Ascending aorta (tissue), 2 donors: ENCODE measurements around the gene CEP112. TPM values are rescaled to one million over a fixed set of nuclear protein-coding genes. Genes with fewer than 3 reads are reported as not detected.
A peak's percentile ranks its signal among the peaks of the same experiment; 100 is the strongest.

Experiments used
- DNase-seq, 2 donors: peaks; one replicate each; pipeline ENCODE4 v3.0.0-alpha.2; 2019; ENCODE audit warnings: low spot score in 2 of 2
- H3K27ac ChIP-seq, 2 donors: fragments of 200-600 bp; sonication (generic); one replicate each; pipeline ENCODE4 v1.5.1; 2016 to 2017; ENCODE audit warnings: mild to moderate bottlenecking in 1 of 2
- H3K27me3 ChIP-seq: fragments of 200-600 bp; sonication (generic); one replicate; pipeline ENCODE4 v1.5.1; 2017
- H3K36me3 ChIP-seq, 2 donors: fragments of 200-600 bp; sonication (generic); one replicate each; pipeline ENCODE4 v1.5.1; 2016
- H3K4me1 ChIP-seq, 2 donors: fragments of 200-600 bp; sonication (generic); one replicate each; pipeline ENCODE4 v1.5.1; 2016 to 2017; ENCODE audit warnings: mild to moderate bottlenecking in 1 of 2
- H3K4me3 ChIP-seq, 2 donors: fragments of 200-600 bp; sonication (generic); one replicate each; pipeline ENCODE4 v1.5.1; 2016 to 2017; ENCODE audit warnings: mild to moderate bottlenecking in 1 of 2
- H3K9me3 ChIP-seq, 2 donors: fragments of 200-600 bp; sonication (generic); one replicate each; pipeline ENCODE4 v1.5.1; 2016
- intact Hi-C: fragments of 100-400 bp; cut with DNase I; formaldehyde crosslinking; loops from one replicate; pipeline ENCODE4 v1.15.1; 2023
- total RNA-seq: library from RNA; depleted of rRNA; stranded (reverse); fragments of >200 nt; gene quantifications from one replicate; pipeline ENCODE4 v1.1.0, GENCODE V29; 2016
- TF ChIP-seq, protein P1 (sequence below), 3 experiments: fragments of 200-600 bp in 2 of 3; fragments of 450-650 bp in 1 of 3; sonication (generic) in 2 of 3; IDR thresholded peaks; one replicate each; pipeline ENCODE4 v1.5.1; 2016 to 2019; ENCODE audit warnings: antibody characterized with exemption in 3 of 3, mild to moderate bottlenecking in 1 of 3, moderate library complexity in 1 of 3

The CEP112 gene
- total RNA-seq = 11.4 TPM

DNA sequence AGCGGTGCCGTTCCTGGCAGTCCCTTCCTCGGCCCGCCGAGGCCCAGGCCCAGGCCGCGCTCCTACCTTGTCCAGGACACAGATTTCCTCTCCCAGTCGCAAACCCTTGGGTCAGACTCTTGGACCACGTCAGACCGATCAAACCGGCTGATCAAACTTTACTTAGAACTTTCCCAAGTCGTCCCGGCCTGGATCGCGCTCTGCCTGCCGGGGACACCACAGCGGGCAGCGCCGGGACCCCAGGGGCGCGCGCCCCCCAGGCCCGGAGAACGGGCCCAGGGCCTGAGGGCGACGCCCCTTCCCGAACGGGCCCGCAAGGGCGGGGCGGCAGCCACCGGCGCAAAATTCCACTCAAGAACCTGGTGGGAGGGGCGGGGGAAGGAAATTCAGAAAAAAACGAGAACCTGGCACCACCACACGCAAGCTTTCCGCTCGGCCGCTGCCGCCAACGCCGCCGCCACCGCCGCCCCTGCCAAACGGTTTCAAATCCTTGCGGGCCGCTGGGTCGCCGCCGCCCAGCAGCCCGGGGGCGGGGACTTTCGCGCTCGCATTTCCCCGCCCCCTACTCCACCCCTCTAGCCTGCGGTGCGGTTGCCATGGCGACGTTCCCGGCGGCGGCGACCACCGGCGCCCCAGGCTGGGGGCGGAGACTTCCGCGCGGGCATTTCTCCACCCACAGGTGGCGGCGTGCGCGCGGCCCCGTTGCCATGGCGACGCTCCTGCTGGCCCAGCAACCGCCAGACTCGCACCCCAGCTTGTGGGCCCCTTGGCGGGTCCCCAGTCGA, at the start of gene CEP112:
TSS of gene CEP112 (minus strand) at position 541 of the 785 bp plus-strand sequence.
- DNase-seq = peak in 1 of 2 donors; percentile 83
- H3K36me3 ChIP-seq = no peaks in the 10 kb centered on the region
- intact Hi-C loops = loop anchor here (5.0 kb wide), 1 partner anchor 111 kb away; the partner anchor contains the start of gene PRKCA
- peaks cover 5 to 17% of the 10 kb centered on the region in 2 donors for H3K4me1 ChIP-seq
- TF ChIP-seq, protein P1, sequence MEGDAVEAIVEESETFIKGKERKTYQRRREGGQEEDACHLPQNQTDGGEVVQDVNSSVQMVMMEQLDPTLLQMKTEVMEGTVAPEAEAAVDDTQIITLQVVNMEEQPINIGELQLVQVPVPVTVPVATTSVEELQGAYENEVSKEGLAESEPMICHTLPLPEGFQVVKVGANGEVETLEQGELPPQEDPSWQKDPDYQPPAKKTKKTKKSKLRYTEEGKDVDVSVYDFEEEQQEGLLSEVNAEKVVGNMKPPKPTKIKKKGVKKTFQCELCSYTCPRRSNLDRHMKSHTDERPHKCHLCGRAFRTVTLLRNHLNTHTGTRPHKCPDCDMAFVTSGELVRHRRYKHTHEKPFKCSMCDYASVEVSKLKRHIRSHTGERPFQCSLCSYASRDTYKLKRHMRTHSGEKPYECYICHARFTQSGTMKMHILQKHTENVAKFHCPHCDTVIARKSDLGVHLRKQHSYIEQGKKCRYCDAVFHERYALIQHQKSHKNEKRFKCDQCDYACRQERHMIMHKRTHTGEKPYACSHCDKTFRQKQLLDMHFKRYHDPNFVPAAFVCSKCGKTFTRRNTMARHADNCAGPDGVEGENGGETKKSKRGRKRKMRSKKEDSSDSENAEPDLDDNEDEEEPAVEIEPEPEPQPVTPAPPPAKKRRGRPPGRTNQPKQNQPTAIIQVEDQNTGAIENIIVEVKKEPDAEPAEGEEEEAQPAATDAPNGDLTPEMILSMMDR (IDR thresholded peaks at IDR 0.05) = no peak
- peak within 1 kb of the TSS; percentile 60 to 75 for H3K27ac ChIP-seq
- H3K9me3 ChIP-seq = no peaks in the 10 kb centered on the region
- no peaks in the 10 kb centered on the region for H3K27me3 ChIP-seq
- H3K4me3 ChIP-seq = peak within 1 kb of the TSS; percentile 73 to 82

DNA sequence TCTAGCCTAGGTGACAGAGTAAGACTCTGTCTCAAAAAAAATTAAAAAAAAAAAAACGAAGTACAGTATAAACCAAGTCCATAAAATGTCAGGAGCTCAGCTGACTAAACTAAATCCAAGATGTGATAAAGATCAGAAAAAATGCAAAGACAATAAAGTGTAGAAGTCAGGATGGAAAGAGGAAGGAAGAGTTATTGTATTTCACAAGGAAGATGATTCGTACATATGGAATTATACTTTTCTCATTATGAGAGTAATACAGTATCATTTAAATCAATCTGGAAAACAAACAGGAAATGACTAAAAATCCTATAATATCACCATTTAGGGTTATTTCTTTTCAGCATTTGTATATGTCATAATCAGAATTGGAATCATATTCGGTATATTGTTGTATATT, 48.7 kb upstream of the CEP112 start:
- Histone ChIP-seq H3K27me3 (no peaks in the 10 kb centered on the region), H3K27ac (no peak overlapping the region), H3K9me3 (no peaks in the 10 kb centered on the region), H3K4me1 (no peaks in the 10 kb centered on the region), H3K36me3 (no peaks in the 10 kb centered on the region), H3K4me3 (no peak overlapping the region)
- no peak for DNase-seq
- TF ChIP-seq, protein P1 (IDR thresholded peaks at IDR 0.05) = no peak
- intact Hi-C loops = no loop called here

GRCh38 chr17:66240013-66240412, 48.1 kb upstream of the CEP112 start:
- Histone ChIP-seq H3K4me1 (no peaks in the 10 kb centered on the region), H3K4me3 (no peak overlapping the region), H3K27ac (no peak overlapping the region), H3K9me3 (no peaks in the 10 kb centered on the region), H3K36me3 (no peaks in the 10 kb centered on the region), H3K27me3 (no peaks in the 10 kb centered on the region)
- no peak for DNase-seq
- intact Hi-C loops = no loop called here
- TF ChIP-seq, protein P1 (IDR thresholded peaks at IDR 0.05) = no peak

GRCh38 chr17:66235377-66235994, 43.6 kb upstream of the CEP112 start:
- no peaks in the 10 kb centered on the region for H3K27me3 ChIP-seq
- intact Hi-C loops = no loop called here
- no peaks in the 10 kb centered on the region for H3K9me3 ChIP-seq
- H3K4me1 ChIP-seq = no peaks in the 10 kb centered on the region
- H3K4me3 ChIP-seq = no peak overlapping the region
- no peaks in the 10 kb centered on the region for H3K36me3 ChIP-seq
- no peak overlapping the region for H3K27ac ChIP-seq
- TF ChIP-seq, protein P1 (IDR thresholded peaks at IDR 0.05) = no peak
- no peak for DNase-seq

DNA sequence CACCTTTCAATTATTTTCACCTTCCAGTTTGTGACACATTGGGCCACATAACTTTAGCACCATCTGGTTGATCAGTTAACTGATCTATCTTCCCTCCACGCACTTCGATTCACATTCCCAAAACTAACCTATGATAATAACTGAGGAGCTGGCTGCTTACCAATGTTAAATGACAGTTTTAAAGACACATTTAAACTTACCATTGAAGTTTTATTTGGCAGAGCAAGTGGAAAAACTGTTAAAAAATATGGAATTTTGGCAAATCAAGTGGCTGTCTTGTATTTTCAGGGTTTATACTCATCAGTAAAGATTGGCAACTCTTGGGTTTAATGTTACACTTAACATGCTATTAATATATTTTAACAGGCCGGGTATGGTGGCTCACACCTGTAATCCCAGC, 42.7 kb upstream of the CEP112 start:
- DNase-seq = no peak
- intact Hi-C loops = no loop called here
- H3K4me3 ChIP-seq = no peak overlapping the region
- no peaks in the 10 kb centered on the region for H3K9me3 ChIP-seq
- no peak overlapping the region for H3K27ac ChIP-seq
- H3K27me3 ChIP-seq = no peaks in the 10 kb centered on the region
- H3K36me3 ChIP-seq = no peaks in the 10 kb centered on the region
- H3K4me1 ChIP-seq = no peaks in the 10 kb centered on the region
- TF ChIP-seq, protein P1 (IDR thresholded peaks at IDR 0.05) = no peak
